ENCODE measurements around the gene AKAP5. TPM values are rescaled to one million over a fixed set of nuclear protein-coding genes. Genes with fewer than 3 reads are reported as not detected.

AKAP5 gene
- total and polyA plus RNA-seq, 2 donors (not counting 1 experiment from before 2014, with no cell fraction given) = 0.17 to 0.19 TPM

DNA sequence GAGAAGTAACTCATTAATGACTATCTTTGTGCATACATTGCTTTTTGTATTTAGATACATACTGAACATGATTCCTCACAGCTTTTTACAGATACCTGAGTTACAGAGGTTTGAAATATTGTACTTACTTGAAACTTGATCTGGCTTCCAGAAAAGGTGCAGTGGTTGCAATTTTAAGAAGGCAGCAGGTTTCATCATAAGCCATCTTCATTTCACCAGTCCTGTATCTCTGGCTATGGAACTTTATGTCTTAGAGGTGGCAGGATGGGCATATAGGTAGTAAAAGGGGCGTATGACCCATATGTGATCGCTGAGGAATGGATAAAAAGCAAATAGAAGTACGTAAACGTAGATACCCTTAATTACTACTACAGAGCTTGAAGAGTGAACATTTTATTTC lies 52.9 kb downstream of the AKAP5 start:
- Histone ChIP-seq H3K9ac (ENCODE audit: insufficient read depth, low read length) (no peak overlapping the region), H3K4me1 (ENCODE audit: control insufficient read depth, extremely low read depth, insufficient read depth, low read length) (no peaks in the 10 kb centered on the region), H3K36me3 (ENCODE audit: control insufficient read depth, insufficient read depth, low read length) (peaks cover 11% of the 10 kb centered on the region), H3K4me3 (replicated peaks in 1 of 4; ENCODE audit: control extremely low read depth in 1 of 4, insufficient read depth in 1 of 4, low read depth in 3 of 4, low read length in 4 of 4) (no peak overlapping the region), H3K79me2 (ENCODE audit: control insufficient read depth, insufficient read depth, low read length) (peaks cover 79% of the 10 kb centered on the region), H2AFZ (ENCODE audit: low read length) (no peak overlapping the region), H4K20me1 (ENCODE audit: control insufficient read depth, extremely low read depth, insufficient read depth, low read length) (peaks cover 8% of the 10 kb centered on the region), H3K27ac (ENCODE audit: insufficient read depth, low read length) (no peak overlapping the region), H3K27me3 (ENCODE audit: control insufficient read depth, insufficient read depth, low read length) (no peaks in the 10 kb centered on the region), H3K4me2 (ENCODE audit: extremely low read depth, insufficient read depth, low read length) (no peak overlapping the region), H3K9me3 (ENCODE audit: control insufficient read depth, insufficient read depth, low read depth, low read length) (no peaks in the 10 kb centered on the region)
- DNase-seq (ENCODE audit: low read depth in 2 of 2) = no peak
- TF ChIP-seq, protein P1, sequence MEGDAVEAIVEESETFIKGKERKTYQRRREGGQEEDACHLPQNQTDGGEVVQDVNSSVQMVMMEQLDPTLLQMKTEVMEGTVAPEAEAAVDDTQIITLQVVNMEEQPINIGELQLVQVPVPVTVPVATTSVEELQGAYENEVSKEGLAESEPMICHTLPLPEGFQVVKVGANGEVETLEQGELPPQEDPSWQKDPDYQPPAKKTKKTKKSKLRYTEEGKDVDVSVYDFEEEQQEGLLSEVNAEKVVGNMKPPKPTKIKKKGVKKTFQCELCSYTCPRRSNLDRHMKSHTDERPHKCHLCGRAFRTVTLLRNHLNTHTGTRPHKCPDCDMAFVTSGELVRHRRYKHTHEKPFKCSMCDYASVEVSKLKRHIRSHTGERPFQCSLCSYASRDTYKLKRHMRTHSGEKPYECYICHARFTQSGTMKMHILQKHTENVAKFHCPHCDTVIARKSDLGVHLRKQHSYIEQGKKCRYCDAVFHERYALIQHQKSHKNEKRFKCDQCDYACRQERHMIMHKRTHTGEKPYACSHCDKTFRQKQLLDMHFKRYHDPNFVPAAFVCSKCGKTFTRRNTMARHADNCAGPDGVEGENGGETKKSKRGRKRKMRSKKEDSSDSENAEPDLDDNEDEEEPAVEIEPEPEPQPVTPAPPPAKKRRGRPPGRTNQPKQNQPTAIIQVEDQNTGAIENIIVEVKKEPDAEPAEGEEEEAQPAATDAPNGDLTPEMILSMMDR (conservative IDR thresholded peaks at IDR 0.05 in 1 of 2, IDR thresholded peaks at IDR 0.05 in 1 of 2; ENCODE audit: low read depth in 1 of 2, low read length in 2 of 2) = no peak
- no peak for TF ChIP-seq EZH2 (IDR thresholded peaks at IDR 0.05; ENCODE audit: low read length, missing control alignments)

DNA sequence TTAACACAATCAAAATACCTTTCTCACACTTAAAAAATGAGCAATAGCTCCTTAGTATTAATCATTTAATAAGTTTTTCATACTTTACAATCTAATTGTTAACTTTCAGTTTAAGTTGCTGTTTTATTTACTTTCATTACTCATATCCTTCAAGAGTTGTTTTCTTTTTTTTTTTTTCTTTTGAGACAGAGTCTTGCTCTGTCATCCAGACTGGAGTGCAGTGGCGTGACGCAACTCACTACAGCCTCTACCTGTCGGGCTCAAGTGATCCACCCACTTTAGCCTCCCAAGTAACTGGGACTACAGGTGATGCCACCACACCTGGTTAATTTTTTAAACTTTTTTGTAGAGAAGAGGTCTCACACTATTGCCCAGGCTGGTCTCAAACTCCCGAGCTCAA lies 55.4 kb downstream of the AKAP5 start:
- H3K27ac ChIP-seq (ENCODE audit: insufficient read depth, low read length) = no peak overlapping the region

DNA sequence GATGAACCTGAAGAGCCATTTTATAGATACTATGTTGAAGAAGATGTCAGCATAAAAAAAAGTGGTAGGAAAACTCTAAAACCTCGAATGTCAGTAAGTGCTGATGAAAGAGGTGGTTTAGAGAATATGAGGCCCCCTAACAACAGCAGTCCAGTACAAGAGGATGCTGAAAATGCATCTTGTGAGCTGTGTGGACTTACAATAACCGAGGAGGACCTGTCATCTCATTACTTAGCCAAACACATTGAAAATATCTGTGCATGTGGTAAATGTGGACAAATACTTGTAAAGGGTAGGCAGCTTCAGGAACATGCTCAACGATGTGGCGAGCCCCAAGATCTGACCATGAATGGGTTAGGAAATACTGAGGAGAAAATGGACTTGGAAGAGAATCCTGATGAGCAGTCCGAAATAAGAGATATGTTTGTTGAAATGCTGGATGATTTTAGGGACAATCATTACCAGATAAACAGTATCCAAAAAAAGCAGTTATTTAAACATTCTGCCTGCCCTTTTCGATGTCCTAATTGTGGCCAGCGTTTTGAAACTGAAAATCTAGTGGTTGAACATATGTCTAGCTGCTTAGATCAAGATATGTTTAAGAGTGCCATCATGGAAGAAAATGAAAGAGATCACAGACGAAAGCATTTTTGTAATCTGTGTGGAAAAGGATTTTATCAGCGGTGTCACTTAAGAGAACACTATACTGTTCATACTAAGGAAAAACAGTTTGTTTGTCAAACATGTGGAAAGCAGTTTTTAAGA lies 57.5 kb downstream of the AKAP5 start:
- H3K79me2 ChIP-seq (ENCODE audit: control insufficient read depth, insufficient read depth, low read length) = peaks cover 42% of the 10 kb centered on the region
- H3K27me3 ChIP-seq (ENCODE audit: control insufficient read depth, insufficient read depth, low read length) = no peaks in the 10 kb centered on the region
- H3K9ac ChIP-seq (ENCODE audit: insufficient read depth, low read length) = no peak overlapping the region
- H4K20me1 ChIP-seq (ENCODE audit: control insufficient read depth, extremely low read depth, insufficient read depth, low read length) = peaks cover 8% of the 10 kb centered on the region
- no peak for TF ChIP-seq EZH2 (IDR thresholded peaks at IDR 0.05; ENCODE audit: low read length, missing control alignments)
- TF ChIP-seq, protein P1 (conservative IDR thresholded peaks at IDR 0.05 in 1 of 2, IDR thresholded peaks at IDR 0.05 in 1 of 2; ENCODE audit: low read depth in 1 of 2, low read length in 2 of 2) = no peak
- H3K4me3 ChIP-seq (replicated peaks in 1 of 4; ENCODE audit: control extremely low read depth in 1 of 4, insufficient read depth in 1 of 4, low read depth in 3 of 4, low read length in 4 of 4) = no peak overlapping the region
- H3K4me1 ChIP-seq (ENCODE audit: control insufficient read depth, extremely low read depth, insufficient read depth, low read length) = no peaks in the 10 kb centered on the region
- H3K4me2 ChIP-seq (ENCODE audit: extremely low read depth, insufficient read depth, low read length) = no peak overlapping the region
- H3K36me3 ChIP-seq (ENCODE audit: control insufficient read depth, insufficient read depth, low read length) = peaks cover 11% of the 10 kb centered on the region
- no peak overlapping the region for H3K27ac ChIP-seq (ENCODE audit: insufficient read depth, low read length)
- H3K9me3 ChIP-seq (ENCODE audit: control insufficient read depth, insufficient read depth, low read depth, low read length) = no peaks in the 10 kb centered on the region
- H2AFZ ChIP-seq (ENCODE audit: low read length) = no peak overlapping the region
- no peak for DNase-seq (ENCODE audit: low read depth in 2 of 2)

More for the DNA sequence above, 55.4 kb downstream of the AKAP5 start:
- Histone ChIP-seq H3K36me3 (ENCODE audit: control insufficient read depth, insufficient read depth, low read length) (peaks cover 11% of the 10 kb centered on the region), H3K4me2 (ENCODE audit: extremely low read depth, insufficient read depth, low read length) (no peak overlapping the region), H3K27me3 (ENCODE audit: control insufficient read depth, insufficient read depth, low read length) (no peaks in the 10 kb centered on the region), H4K20me1 (ENCODE audit: control insufficient read depth, extremely low read depth, insufficient read depth, low read length) (peaks cover 8% of the 10 kb centered on the region), H3K9ac (ENCODE audit: insufficient read depth, low read length) (no peak overlapping the region), H3K79me2 (ENCODE audit: control insufficient read depth, insufficient read depth, low read length) (peaks cover 59% of the 10 kb centered on the region), H3K9me3 (ENCODE audit: control insufficient read depth, insufficient read depth, low read depth, low read length) (no peaks in the 10 kb centered on the region), H2AFZ (ENCODE audit: low read length) (no peak overlapping the region), H3K4me3 (replicated peaks in 1 of 4; ENCODE audit: control extremely low read depth in 1 of 4, insufficient read depth in 1 of 4, low read depth in 3 of 4, low read length in 4 of 4) (no peak overlapping the region), H3K4me1 (ENCODE audit: control insufficient read depth, extremely low read depth, insufficient read depth, low read length) (no peaks in the 10 kb centered on the region)
- TF ChIP-seq, protein P1 (conservative IDR thresholded peaks at IDR 0.05 in 1 of 2, IDR thresholded peaks at IDR 0.05 in 1 of 2; ENCODE audit: low read depth in 1 of 2, low read length in 2 of 2) = no peak
- no peak for TF ChIP-seq EZH2 (IDR thresholded peaks at IDR 0.05; ENCODE audit: low read length, missing control alignments)
- DNase-seq (ENCODE audit: low read depth in 2 of 2) = no peak

Other genes starting within 250 kb of the AKAP5 start
- 0.26 and 0.66 TPM in 2 replicates for gene ESR2, start 171.1 kb upstream of the AKAP5 start, total RNA-seq
- gene ESR2, start 171.1 kb upstream of the AKAP5 start, polyA plus RNA-seq = 0.02 and 0.15 TPM in 2 replicates
- gene MTHFD1, start 77.1 kb upstream of the AKAP5 start, total RNA-seq = 33.1 and 41.6 TPM in 2 replicates
- 39.4 and 76.4 TPM in 2 replicates for gene MTHFD1, start 77.1 kb upstream of the AKAP5 start, polyA plus RNA-seq
- 5.4 and 9.2 TPM in 2 replicates for gene ZBTB25, start 38.3 kb downstream of the AKAP5 start, total RNA-seq
- gene ZBTB25, start 38.3 kb downstream of the AKAP5 start, polyA plus RNA-seq = 4.9 and 7.2 TPM in 2 replicates
- 40.5 and 45.7 TPM in 2 replicates for gene ZBTB1, start 39.3 kb downstream of the AKAP5 start, total RNA-seq
- 24.4 and 39.1 TPM in 2 replicates for gene ZBTB1, start 39.3 kb downstream of the AKAP5 start, polyA plus RNA-seq
- gene HSPA2, start 75.2 kb downstream of the AKAP5 start, total RNA-seq = 9.9 and 12.8 TPM in 2 replicates
- 16.5 and 50.0 TPM in 2 replicates for gene HSPA2, start 75.2 kb downstream of the AKAP5 start, polyA plus RNA-seq
- 1.0 and 1.3 TPM in 2 replicates for gene PPP1R36, start 84.5 kb downstream of the AKAP5 start, total RNA-seq
- gene PPP1R36, start 84.5 kb downstream of the AKAP5 start, polyA plus RNA-seq = 0.37 and 0.87 TPM in 2 replicates
- 0.17 and 2.3 TPM in 2 replicates for gene PLEKHG3, start 238.9 kb downstream of the AKAP5 start, total RNA-seq
- gene PLEKHG3, start 238.9 kb downstream of the AKAP5 start, polyA plus RNA-seq = 2.5 and 3.0 TPM in 2 replicates

Data from fibroblast of lung (primary cell).